ENCODE data around the gene SH3BP4.

SH3BP4 gene

DNA sequence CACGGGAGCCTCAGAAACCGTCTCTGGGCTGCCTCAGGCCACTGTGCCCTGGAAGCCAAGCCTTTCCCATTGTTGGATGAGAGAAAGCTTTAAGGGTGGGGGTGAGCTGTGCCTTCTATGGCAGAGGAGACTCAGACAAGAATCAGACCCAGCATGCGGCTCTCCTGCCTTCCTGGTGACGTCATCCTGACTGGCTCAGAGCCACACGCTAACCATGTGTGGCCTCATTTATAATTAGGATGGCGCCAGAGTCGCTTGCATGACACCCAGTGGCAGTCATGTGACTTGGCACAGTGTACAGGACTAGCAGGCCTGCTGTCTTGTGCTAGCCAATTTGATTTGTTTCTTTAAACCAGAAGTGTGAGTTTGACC is 99.1 kb downstream of the SH3BP4 start:
- H3K27ac ChIP-seq: no peak overlapping the region
- no peaks in the 10 kb centered on the region for H3K36me3 ChIP-seq
- H3K27me3 ChIP-seq: no peaks in the 10 kb centered on the region
- H3K9me3 ChIP-seq: no peaks in the 10 kb centered on the region
- no peaks in the 10 kb centered on the region for H3K4me1 ChIP-seq (ENCODE audit: control insufficient read depth in 1 of 2, insufficient read depth in 1 of 2, low read depth in 1 of 2, low read length in 1 of 2)
- H3K4me3 ChIP-seq (ENCODE audit: low read depth in 1 of 2, low read length in 1 of 2): no peak overlapping the region
- TF ChIP-seq, protein P1, sequence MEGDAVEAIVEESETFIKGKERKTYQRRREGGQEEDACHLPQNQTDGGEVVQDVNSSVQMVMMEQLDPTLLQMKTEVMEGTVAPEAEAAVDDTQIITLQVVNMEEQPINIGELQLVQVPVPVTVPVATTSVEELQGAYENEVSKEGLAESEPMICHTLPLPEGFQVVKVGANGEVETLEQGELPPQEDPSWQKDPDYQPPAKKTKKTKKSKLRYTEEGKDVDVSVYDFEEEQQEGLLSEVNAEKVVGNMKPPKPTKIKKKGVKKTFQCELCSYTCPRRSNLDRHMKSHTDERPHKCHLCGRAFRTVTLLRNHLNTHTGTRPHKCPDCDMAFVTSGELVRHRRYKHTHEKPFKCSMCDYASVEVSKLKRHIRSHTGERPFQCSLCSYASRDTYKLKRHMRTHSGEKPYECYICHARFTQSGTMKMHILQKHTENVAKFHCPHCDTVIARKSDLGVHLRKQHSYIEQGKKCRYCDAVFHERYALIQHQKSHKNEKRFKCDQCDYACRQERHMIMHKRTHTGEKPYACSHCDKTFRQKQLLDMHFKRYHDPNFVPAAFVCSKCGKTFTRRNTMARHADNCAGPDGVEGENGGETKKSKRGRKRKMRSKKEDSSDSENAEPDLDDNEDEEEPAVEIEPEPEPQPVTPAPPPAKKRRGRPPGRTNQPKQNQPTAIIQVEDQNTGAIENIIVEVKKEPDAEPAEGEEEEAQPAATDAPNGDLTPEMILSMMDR (IDR thresholded peaks at IDR 0.05): no peak

DNA sequence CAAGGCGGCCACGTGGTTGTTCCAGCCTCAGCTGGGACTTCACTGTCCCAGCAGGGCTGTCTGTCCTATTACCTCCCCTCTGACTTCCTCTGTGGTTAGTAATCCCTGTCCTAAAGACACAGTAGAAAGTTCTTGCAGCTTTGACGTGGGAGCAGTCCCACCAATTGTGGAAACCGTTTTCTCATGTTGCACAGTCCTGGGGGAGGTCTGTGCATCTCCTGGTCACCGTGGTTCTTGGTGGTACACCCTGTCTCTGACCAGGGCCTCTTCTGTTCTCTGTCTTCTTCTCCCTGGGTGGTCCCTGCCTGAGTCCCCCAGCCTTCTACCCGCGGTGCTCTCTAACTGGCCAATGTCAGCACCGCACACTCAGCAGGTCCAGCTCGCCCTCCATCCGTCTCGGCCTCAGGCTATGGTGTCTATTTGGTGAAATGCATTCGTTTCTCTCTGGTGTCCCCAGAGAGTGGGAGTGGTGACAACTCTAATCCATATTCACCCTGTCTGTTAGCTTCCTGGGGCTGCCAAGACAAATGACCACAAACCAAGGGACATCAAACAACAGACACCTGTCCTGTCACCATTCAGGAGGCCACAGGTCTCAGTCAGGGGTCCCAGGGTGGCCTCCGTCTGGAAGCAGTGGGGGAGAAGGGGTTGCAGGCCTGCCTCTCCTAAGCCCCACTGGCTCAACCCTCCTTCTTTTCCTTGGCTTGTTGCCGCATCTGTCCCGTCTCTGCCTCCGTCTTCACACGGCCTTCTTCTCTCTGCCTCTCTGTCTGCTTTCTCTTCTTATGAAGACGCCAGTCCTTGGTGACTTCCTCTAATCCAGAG is 99.8 kb downstream of the SH3BP4 start:
- Histone ChIP-seq H3K4me1 (ENCODE audit: control insufficient read depth in 1 of 2, insufficient read depth in 1 of 2, low read depth in 1 of 2, low read length in 1 of 2) (no peaks in the 10 kb centered on the region), H3K27me3 (no peaks in the 10 kb centered on the region), H3K36me3 (no peaks in the 10 kb centered on the region), H3K4me3 (ENCODE audit: low read depth in 1 of 2, low read length in 1 of 2) (no peak overlapping the region), H3K9me3 (no peaks in the 10 kb centered on the region), H3K27ac (no peak overlapping the region)
- TF ChIP-seq, protein P1 (IDR thresholded peaks at IDR 0.05): no peak

DNA sequence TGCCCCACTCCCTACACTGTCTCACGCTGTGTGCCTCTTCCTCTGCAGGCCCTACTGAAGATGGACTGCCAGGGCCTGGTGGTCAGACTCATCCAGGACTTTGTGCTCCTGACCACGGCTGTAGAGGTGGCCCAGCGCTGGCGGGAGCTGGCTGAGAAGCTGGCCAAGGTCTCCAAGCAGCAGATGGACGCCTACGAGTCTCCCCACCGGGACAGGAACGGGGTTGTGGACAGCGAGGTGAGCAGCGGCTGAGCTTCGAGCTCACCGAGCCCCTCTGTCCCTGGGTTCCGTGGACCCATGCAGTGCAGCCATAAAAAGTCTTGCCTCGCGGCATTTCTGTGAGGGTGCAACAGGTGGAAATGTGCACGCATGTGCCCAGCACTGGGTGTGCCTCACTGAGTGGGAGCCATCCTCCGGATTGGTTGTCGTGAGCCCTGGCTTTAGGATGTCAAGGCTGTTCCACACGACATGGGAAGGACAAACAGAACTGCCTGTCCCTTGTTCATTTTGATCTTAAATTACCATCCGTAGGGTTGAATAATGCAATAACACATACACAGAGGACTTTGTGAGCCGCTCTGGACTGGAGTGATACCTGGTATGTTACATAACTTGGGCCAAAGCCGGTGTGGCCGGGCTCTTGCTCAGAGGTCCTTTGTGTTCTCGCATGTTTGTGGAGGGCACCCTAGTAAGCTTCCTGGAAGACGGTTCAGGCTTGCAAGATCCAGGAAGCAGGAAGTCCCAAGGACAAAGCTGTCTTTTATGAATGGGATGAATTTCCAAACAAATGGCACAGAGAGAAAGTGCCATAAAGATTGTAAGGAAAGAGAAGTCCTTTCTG is 100.9 kb downstream of the SH3BP4 start:
- no peak overlapping the region for H3K27ac ChIP-seq

DNA sequence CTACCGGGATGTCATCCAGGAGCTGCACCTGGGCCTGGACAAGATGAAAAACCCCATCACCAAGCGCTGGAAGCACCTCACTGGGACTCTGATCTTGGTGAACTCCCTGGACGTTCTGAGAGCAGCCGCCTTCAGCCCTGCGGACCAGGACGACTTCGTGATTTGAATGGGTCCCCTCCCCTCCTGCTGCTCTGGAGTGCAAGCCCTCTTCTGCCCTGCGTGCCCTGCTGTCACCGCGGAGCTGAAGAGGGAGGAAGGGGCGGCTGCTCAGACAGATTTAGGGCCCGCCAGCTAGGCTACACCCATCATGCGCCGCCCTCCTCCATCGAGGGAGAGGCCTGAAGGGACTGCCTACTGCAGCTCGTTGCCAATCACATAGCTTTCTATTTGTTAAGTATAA is 101.8 kb downstream of the SH3BP4 start:
- TF ChIP-seq, protein P1 (IDR thresholded peaks at IDR 0.05): no peak
- Histone ChIP-seq H3K27ac (no peak overlapping the region), H3K4me3 (ENCODE audit: low read depth in 1 of 2, low read length in 1 of 2) (no peak overlapping the region)

More for the DNA sequence above, 100.9 kb downstream of the SH3BP4 start:
- Histone ChIP-seq H3K27me3 (no peaks in the 10 kb centered on the region), H3K4me1 (ENCODE audit: control insufficient read depth in 1 of 2, insufficient read depth in 1 of 2, low read depth in 1 of 2, low read length in 1 of 2) (no peaks in the 10 kb centered on the region), H3K9me3 (no peaks in the 10 kb centered on the region), H3K4me3 (ENCODE audit: low read depth in 1 of 2, low read length in 1 of 2) (no peak overlapping the region), H3K36me3 (no peaks in the 10 kb centered on the region)
- TF ChIP-seq, protein P1 (IDR thresholded peaks at IDR 0.05): no peak

DNA sequence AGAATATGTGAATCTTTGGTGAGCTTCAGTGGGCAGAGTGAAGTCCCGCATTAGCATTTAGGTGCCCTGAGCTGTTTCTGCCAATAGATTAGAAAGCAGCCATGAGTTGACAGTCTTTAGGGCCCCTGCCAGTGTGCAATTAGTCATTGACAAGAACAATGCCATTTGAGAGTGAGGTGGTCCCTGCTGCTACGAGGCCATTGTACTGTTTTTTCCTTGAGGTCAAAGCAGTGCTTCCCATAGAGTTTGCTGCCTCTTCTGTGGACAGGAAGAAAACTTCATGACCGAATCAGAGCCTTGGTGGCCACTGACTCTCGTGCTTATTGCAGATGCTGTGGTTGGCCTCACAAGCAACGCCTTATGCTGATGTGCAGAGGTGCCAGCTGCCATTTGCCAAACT is 102.7 kb downstream of the SH3BP4 start:
- no peak overlapping the region for H3K27ac ChIP-seq

More for the DNA sequence above, 101.8 kb downstream of the SH3BP4 start:
- Histone ChIP-seq H3K9me3 (no peaks in the 10 kb centered on the region), H3K4me1 (ENCODE audit: control insufficient read depth in 1 of 2, insufficient read depth in 1 of 2, low read depth in 1 of 2, low read length in 1 of 2) (no peaks in the 10 kb centered on the region), H3K27me3 (no peaks in the 10 kb centered on the region), H3K36me3 (no peaks in the 10 kb centered on the region)

More for the DNA sequence above, 102.7 kb downstream of the SH3BP4 start:
- no peaks in the 10 kb centered on the region for H3K27me3 ChIP-seq
- H3K36me3 ChIP-seq: no peaks in the 10 kb centered on the region
- no peaks in the 10 kb centered on the region for H3K4me1 ChIP-seq (ENCODE audit: control insufficient read depth in 1 of 2, insufficient read depth in 1 of 2, low read depth in 1 of 2, low read length in 1 of 2)
- H3K9me3 ChIP-seq: no peaks in the 10 kb centered on the region
- no peak overlapping the region for H3K4me3 ChIP-seq (ENCODE audit: low read depth in 1 of 2, low read length in 1 of 2)
- TF ChIP-seq, protein P1 (IDR thresholded peaks at IDR 0.05): no peak

Measured in neutrophil (primary cell).